ENCODE measurements around the gene SLC9A6.
"Not testable (repeated sequence)": the region's sequence is repeated elsewhere in the genome, so short reads cannot be mapped to it uniquely, and the experiment has no call there.

SLC9A6 gene

DNA sequence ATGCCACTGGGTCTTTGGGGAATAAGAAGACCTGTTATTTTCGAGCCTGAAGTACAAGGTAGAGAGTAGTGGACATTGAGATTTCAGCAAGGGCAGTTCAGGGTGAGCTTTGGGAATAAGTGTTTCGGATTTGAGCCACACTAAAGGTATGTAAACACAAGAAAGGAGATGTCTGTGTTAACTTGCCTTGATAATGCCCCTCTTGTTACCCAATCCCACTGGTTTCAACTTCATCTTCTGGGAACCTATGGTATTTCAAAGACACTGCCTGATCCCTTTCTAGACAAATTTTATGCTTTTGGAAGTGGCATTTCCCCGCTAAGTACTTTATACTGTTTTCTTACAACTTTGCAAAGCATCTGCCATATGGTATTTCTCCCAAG is 79.4 kb downstream of the SLC9A6 start:
- no peak for DNase-seq

DNA sequence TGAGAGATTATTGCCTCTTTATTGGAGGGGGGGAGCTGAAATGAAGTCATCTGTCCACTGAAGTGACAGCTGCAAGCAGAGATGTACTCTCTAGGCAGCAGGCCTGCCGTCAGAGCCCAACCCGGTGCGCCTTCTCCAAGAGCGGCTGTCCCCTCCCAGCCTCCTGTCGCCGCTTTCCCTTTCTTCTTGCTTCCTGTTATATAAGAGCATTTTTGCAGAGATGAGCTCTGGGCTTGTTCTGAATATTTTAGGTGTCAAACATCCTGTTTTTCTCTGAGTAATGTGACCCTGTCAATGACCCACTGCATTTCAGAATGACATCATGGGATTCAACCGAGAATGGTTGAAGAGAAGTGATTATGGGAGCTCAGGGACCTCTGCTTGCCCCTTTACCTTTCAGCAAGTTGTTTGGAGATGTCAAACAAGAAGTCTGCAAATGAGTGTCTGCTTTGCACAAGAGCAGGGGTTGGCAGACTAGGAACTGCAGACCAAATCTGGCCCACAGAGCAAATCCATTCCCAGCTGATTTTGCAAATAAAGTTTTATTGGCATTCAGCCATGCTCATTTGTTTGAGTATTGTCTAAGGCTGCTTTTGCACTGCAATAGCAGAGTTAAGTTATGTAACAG is 79.9 kb downstream of the SLC9A6 start:
- DNase-seq, result peak in 1 of 2 donors; percentile 1

DNA sequence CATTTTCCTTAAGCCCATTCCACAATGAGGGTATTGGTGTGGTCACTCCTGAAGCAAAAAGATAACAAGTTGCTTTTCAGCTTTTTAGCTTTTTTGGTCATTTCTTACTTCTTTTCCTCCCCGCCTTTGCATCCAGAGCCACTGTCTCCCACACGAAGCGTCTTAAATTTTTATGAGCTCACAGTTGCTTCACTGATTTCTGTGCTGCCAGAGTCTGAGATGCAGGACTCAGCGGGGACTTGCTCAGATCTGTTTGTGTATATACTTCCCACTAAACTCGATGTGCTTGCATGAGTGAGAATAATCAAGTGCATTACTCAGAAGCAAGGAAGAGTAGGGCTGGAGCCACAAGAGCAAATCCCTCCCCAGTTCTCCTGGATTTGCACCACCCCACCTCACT is 81.9 kb downstream of the SLC9A6 start:
- no peak for DNase-seq

DNA sequence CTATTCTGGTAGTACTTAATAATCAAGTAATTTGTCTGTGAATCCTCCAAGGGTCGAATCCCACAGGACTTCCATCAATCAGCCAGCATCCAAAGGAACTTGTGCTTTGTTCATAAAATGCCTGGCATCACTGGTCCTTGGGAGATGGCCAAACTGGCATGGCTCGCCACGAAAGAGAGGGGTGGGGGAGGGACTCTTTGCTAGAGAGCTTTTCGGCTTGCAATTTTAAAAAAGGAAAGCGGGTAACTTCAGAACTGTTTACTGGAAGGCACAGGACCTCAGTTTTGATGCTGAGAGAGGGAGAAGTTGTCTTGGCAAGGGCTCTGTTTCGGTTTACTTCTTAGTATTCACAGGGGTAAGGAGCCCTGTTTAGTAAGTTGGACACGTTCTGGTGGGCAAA is 82.7 kb downstream of the SLC9A6 start:
- no peak for DNase-seq

GRCh38 chrX:136076942-136077341 is 91.7 kb downstream of the SLC9A6 start:
- DNase-seq, result no peak

- no peak for DNase-seq
Observed at GRCh38 chrX:136080766-136081165, 95.5 kb downstream of the SLC9A6 start.

- DNase-seq, result no peak
Observed at GRCh38 chrX:136086521-136086920, 101.3 kb downstream of the SLC9A6 start.

DNA sequence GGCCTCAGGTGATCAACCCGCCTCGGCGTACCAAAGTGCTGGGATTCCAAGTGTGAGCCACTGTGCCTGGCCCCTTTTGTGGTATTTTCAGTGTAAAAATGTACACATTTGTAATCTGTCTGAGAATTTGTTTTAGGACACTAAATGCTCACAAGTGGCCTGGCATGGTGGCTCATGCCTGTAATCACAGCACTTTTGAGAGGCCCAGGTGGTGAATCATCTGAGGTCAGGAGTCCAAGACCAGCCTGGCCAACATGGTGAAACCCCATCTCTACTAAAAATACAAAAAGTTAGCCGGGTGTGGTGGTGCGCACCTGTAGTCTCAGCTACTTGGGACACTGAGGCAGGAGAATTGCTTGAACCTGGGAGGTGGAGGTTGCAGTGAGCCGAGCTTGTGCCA is 106.7 kb downstream of the SLC9A6 start:
- DNase-seq, result not testable (repeated sequence)

DNA sequence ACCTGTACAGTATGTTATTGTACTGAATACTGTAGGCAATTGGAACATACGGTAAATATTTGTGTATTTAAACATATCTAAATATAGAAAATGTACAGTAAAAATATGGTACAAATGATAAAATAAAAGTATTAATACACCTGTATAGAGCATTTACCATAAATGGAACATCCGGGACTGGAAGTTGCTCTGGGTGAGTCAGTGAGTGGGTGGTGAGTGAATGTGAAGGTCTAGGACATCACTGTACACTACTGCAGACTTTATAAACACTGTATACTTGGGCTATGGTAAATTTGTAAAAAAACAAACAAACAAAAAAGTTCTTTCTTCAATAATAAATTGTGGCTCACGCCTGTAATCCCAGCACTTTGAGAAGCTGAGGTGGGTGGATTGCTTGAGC is 109.7 kb downstream of the SLC9A6 start:
- no peak for DNase-seq
